ENCODE measurements around the gene ITGB1.

ITGB1 gene

DNA sequence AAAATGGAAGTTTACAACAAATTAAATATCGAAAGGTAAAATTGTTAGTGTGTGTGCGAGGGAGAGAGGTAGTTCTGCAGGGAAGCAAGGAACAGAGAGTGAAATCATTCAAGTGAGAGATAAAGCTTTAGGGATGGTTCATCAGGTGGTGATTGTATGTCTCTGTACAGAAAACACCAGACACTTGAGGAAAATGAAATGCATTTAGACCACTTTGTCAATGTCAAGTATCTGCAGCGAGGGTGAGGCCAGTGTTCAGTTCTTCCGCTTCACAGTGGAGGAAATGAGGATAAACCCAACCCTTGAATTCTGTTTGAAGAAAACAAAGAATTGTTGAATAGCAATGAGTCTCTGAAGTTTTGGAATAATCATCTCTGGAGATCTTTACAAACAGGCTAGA lies 14.4 kb upstream of the ITGB1 start:
- Mint-ChIP-seq H3K4me3 (no peak overlapping the region), H3K9me3 (no peaks in the 10 kb centered on the region), H3K27ac (no peak overlapping the region), H3K4me1 (peaks cover 0 to 1% of the 10 kb centered on the region in 2 donors), H3K27me3 (peaks cover 0 to 6% of the 10 kb centered on the region in 2 donors), H3K36me3 (no peaks in the 10 kb centered on the region)
- DNase-seq (no peak), ATAC-seq (replicated peaks) (no peak)

DNA sequence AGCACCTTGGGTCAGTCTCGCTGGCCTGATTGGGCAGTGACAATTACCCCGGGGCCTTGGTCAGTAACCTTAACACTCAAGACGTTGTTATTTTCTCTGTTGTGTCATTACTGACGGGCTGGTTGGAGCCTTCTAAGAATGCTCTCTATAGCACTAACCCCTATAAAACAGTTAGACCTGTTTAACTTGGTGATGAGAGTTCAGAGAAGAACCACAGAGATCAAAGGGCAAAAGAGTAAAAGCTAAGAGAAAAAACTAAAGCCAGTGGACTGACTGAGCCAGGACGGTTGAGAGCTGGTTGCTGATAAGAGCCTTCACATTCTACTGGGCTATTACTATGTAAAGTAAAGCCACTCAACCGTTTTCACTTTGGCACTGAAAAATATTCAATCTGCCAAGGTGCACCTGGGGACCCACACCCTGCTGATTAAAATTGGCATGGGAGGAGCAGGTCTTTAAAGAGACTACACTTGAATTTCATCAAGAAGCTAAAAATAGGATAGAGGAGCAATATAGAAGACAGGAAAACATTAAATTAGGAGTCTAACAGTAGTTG lies 13.6 kb upstream of the ITGB1 start:
- no peak for ATAC-seq (replicated peaks)
- no peak for DNase-seq
- H3K36me3 Mint-ChIP-seq = no peaks in the 10 kb centered on the region
- no peaks in the 10 kb centered on the region for H3K9me3 Mint-ChIP-seq
- H3K4me1 Mint-ChIP-seq = peaks cover 0 to 1% of the 10 kb centered on the region in 2 donors
- no peak overlapping the region for H3K4me3 Mint-ChIP-seq
- peaks cover 0 to 5% of the 10 kb centered on the region in 2 donors for H3K27me3 Mint-ChIP-seq
- no peak overlapping the region for H3K27ac Mint-ChIP-seq

GRCh38 chr10:32970910-32971309 lies 12.9 kb upstream of the ITGB1 start:
- H3K4me3 Mint-ChIP-seq = no peak overlapping the region
- H3K4me1 Mint-ChIP-seq = peaks cover 0 to 1% of the 10 kb centered on the region in 2 donors
- H3K27ac Mint-ChIP-seq = no peak overlapping the region
- H3K9me3 Mint-ChIP-seq = no peaks in the 10 kb centered on the region
- DNase-seq (no peak), ATAC-seq (replicated peaks) (peak in 1 of 2 donors; percentile 60)
- H3K36me3 Mint-ChIP-seq = peaks cover 0 to 3% of the 10 kb centered on the region in 2 donors
- H3K27me3 Mint-ChIP-seq = no peaks in the 10 kb centered on the region

- H3K4me3 Mint-ChIP-seq = no peak overlapping the region
- H3K9me3 Mint-ChIP-seq = no peaks in the 10 kb centered on the region
- peaks cover 0 to 3% of the 10 kb centered on the region in 2 donors for H3K36me3 Mint-ChIP-seq
- no peak overlapping the region for H3K27ac Mint-ChIP-seq
- no peak for DNase-seq
- H3K4me1 Mint-ChIP-seq = peaks cover 7 to 20% of the 10 kb centered on the region in 2 donors
- ATAC-seq (replicated peaks) = no peak
- H3K27me3 Mint-ChIP-seq = no peaks in the 10 kb centered on the region
Observed at GRCh38 chr10:32964270-32964669, 6.2 kb upstream of the ITGB1 start.

DNA sequence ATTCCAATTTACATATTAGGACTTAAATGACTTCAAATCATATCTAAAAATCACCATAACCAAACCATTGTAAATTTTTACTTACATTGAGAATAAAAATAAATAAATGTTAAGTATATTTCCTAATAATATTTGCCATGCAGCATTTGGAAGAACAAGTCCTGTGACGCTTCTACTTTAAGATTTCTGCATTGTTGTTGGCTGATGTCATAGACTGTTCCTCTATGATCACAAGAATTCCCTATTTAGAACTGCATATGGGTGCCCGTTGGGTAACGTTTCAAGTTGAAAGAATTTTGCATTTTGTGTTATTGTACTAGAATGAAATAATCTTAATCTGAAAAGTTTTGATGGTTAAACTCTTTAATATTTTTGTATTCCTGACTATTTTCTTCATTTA lies 5.1 kb upstream of the ITGB1 start:
- peaks cover 11 to 28% of the 10 kb centered on the region in 2 donors for H3K4me1 Mint-ChIP-seq
- DNase-seq (no peak), ATAC-seq (replicated peaks) (no peak)
- H3K27me3 Mint-ChIP-seq = no peaks in the 10 kb centered on the region
- H3K9me3 Mint-ChIP-seq = no peaks in the 10 kb centered on the region
- H3K27ac Mint-ChIP-seq = no peak overlapping the region
- H3K4me3 Mint-ChIP-seq = no peak overlapping the region
- H3K36me3 Mint-ChIP-seq = peaks cover 3% of the 10 kb centered on the region in 2 donors

GRCh38 chr10:32962521-32962920 lies 4.5 kb upstream of the ITGB1 start:
- no peak for ATAC-seq (replicated peaks)
- peaks cover 3% of the 10 kb centered on the region in 2 donors for H3K36me3 Mint-ChIP-seq
- H3K4me1 Mint-ChIP-seq = peaks cover 11 to 28% of the 10 kb centered on the region in 2 donors
- no peaks in the 10 kb centered on the region for H3K9me3 Mint-ChIP-seq
- H3K27me3 Mint-ChIP-seq = no peaks in the 10 kb centered on the region
- DNase-seq = no peak
- no peak overlapping the region for H3K4me3 Mint-ChIP-seq
- no peak overlapping the region for H3K27ac Mint-ChIP-seq

GRCh38 chr10:32961895-32962369 lies 3.9 kb upstream of the ITGB1 start:
- ATAC-seq (replicated peaks) (no peak), DNase-seq (no peak)
- no peaks in the 10 kb centered on the region for H3K27me3 Mint-ChIP-seq

DNA sequence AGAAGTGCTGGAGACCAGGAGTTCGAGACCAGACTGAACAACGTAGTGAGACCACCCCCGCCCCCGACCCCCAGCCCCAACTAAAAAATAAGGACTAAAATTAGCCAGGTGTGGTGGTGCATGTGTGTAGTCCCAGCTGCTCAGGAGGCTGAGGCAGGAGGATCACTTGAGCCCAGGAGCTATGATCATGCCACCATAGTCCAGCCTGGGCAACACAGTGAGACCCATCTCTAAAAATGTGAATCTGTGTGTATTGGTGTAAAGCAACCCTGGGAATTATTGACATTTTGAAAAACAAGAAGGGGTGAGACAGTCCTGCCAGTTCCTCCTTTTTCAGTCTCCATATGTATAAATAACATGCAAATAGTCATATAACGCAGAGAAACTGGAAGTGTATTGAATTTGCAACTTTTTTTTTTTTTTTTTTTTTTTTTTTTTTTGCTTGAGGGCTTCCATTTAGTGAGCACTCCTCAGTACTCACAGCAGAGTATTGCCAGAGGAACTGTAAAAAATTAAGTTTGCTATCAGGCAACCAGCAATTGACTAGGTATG lies 3.4 kb upstream of the ITGB1 start:
- Mint-ChIP-seq H3K4me1 (peaks cover 11 to 28% of the 10 kb centered on the region in 2 donors), H3K27me3 (no peaks in the 10 kb centered on the region), H3K36me3 (peaks cover 2 to 3% of the 10 kb centered on the region in 2 donors), H3K9me3 (no peaks in the 10 kb centered on the region), H3K27ac (no peak overlapping the region), H3K4me3 (peak overlapping the region in 1 of 2 donors; percentile 11)
- ATAC-seq (replicated peaks) (peak; percentile 41 to 45), DNase-seq (no peak)

More at GRCh38 chr10:32961895-32962369, 3.9 kb upstream of the ITGB1 start:
- Mint-ChIP-seq H3K4me1 (peaks cover 11 to 28% of the 10 kb centered on the region in 2 donors), H3K9me3 (no peaks in the 10 kb centered on the region), H3K36me3 (peaks cover 3% of the 10 kb centered on the region in 2 donors), H3K27ac (peak overlapping the region; percentile 9), H3K4me3 (peak overlapping the region in 1 of 2 donors; percentile 11)

DNA sequence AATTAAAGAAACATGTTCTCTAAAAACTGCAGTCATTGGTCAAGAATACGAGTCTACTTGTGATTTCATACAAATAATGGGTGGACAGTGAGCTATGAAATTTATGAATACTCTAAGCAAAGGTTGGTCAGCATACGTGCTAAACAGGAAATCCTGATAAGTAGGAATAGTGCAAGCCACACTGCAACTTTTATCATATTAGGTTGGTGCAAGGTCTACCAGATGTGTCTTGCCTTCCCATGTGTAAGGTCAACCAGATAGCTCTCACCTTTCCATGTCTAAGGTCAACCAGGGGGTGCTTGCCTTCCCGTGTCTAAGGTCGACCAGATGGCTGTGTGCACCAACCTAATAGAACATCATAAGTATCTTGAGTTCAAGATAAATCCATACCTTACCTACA lies 2.0 kb upstream of the ITGB1 start:
- H3K27me3 Mint-ChIP-seq = no peaks in the 10 kb centered on the region

GRCh38 chr10:32959006-32959920 lies 1.2 kb upstream of the ITGB1 start:
- H3K27ac Mint-ChIP-seq = peak overlapping the region; percentile 94
- peak overlapping the region; percentile 84 to 98 for H3K4me3 Mint-ChIP-seq
- H3K9me3 Mint-ChIP-seq = no peaks in the 10 kb centered on the region
- DNase-seq (peak; percentile 59), ATAC-seq (replicated peaks) (peak; percentile 55 to 65)
- no peaks in the 10 kb centered on the region for H3K27me3 Mint-ChIP-seq
- H3K36me3 Mint-ChIP-seq = peaks cover under 1 to 3% of the 10 kb centered on the region in 2 donors
- peaks cover 20 to 39% of the 10 kb centered on the region in 2 donors for H3K4me1 Mint-ChIP-seq

More for the DNA sequence above, 2.0 kb upstream of the ITGB1 start:
- Mint-ChIP-seq H3K4me3 (no peak overlapping the region), H3K36me3 (peaks cover 0 to 3% of the 10 kb centered on the region in 2 donors), H3K9me3 (no peaks in the 10 kb centered on the region), H3K4me1 (peaks cover 17 to 33% of the 10 kb centered on the region in 2 donors), H3K27ac (no peak overlapping the region)
- ATAC-seq (replicated peaks) = no peak
- DNase-seq = no peak

- H3K36me3 Mint-ChIP-seq = peaks cover 5% of the 10 kb centered on the region in 2 donors
- H3K27ac Mint-ChIP-seq = peak overlapping the region; percentile 89
- H3K27me3 Mint-ChIP-seq = no peaks in the 10 kb centered on the region
- peaks cover 28 to 46% of the 10 kb centered on the region in 2 donors for H3K4me1 Mint-ChIP-seq
- H3K4me3 Mint-ChIP-seq = peak overlapping the region; percentile 78 to 87
- peak; percentile 33 to 41 for ATAC-seq (replicated peaks)
- peak; percentile 35 for DNase-seq
- no peaks in the 10 kb centered on the region for H3K9me3 Mint-ChIP-seq
Observed at GRCh38 chr10:32957341-32958084, 517 bp downstream of the ITGB1 start.

DNA sequence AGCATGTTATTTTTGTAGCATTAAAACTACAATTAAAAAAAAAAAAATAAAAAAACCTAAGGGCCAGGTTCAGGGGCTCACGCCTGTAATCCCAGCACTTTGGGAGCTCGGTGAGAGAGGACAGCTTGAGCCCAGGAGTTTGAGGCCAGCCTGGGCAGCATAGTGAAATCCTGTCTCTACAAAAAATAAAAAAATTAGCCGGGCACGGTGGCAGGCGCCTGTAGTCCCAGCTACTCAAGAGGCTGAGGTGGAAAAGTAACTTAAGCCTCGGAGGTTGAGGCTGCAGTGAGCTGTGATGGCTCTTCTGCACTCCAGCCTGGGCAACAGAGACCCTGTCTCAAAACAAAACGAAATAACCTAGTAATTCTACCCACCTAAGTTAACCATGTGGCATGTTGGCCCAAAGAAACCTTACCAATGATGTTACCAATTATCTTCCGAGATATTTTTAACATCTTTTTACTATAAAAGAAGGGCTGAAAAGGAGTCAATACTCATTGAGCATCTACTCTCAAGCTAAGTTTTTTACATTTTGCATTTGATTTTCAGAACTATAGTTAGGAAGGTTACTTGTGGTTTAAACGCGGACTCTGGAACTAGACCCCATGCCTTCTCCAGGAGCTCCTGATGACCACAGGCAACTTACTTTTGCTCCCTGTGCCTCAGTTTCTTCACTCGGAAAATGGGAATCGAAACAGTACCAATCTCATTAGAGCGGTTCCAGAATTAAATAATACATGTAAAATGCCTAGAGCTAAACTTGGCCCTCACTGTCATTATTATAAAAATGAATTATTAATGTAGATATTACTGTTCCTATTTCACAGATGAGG lies 1.4 kb downstream of the ITGB1 start:
- DNase-seq = no peak
- peaks cover 5% of the 10 kb centered on the region in 2 donors for H3K36me3 Mint-ChIP-seq
- no peak for ATAC-seq (replicated peaks)
- peak overlapping the region; percentile 78 to 87 for H3K4me3 Mint-ChIP-seq
- peak overlapping the region; percentile 89 for H3K27ac Mint-ChIP-seq
- H3K9me3 Mint-ChIP-seq = no peaks in the 10 kb centered on the region
- no peaks in the 10 kb centered on the region for H3K27me3 Mint-ChIP-seq
- peaks cover 28 to 46% of the 10 kb centered on the region in 2 donors for H3K4me1 Mint-ChIP-seq

DNA sequence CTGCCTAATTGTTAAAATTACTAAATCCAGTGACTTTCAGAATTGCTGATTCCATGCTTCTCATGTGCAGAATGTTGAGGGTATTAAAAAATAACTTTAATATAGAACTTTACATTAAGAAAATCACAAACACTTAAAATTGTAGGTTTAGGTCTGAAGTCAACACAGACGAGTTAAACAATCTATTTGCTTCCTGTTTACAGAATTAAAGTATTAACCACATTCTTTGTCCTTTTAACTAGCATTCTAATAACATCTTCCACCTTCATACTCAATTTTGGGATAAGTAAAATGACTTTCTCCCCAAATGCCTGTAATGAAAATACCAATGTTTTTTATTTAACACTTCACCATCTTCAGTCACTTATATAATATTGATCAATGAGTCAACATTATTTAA lies 2.2 kb downstream of the ITGB1 start:
- Mint-ChIP-seq H3K36me3 (peaks cover 5 to 8% of the 10 kb centered on the region in 2 donors), H3K4me3 (no peak overlapping the region), H3K27ac (no peak overlapping the region), H3K4me1 (peaks cover 28 to 47% of the 10 kb centered on the region in 2 donors), H3K9me3 (no peaks in the 10 kb centered on the region), H3K27me3 (no peaks in the 10 kb centered on the region)
- DNase-seq = no peak
- no peak for ATAC-seq (replicated peaks)

All from stimulated activated naive B cell treated with anti-CD40 and anti-IgM and Interleukin-4, amounts not matched to agents 10 μg/mL and 1 μg/mL and 100 μg/mL, for 72 hours (primary cell).